Measurements from ENCODE around the gene SELENOS.

Gene SELENOS

GRCh38 chr15:101276501-101277037 is 716 bp downstream of the SELENOS start:
- no peak for DNase-seq

GRCh38 chr15:101275018-101275417 is 2.3 kb downstream of the SELENOS start:
- no peak for DNase-seq

GRCh38 chr15:101273534-101273933 is 3.8 kb downstream of the SELENOS start:
- DNase-seq, result no peak

GRCh38 chr15:101272584-101272983 is 4.7 kb downstream of the SELENOS start:
- DNase-seq, result no peak

GRCh38 chr15:101269479-101270223 is 7.6 kb downstream of the SELENOS start:
- no peak for DNase-seq

- no peak for DNase-seq
These were observed 9.8 kb downstream of the SELENOS start for GRCh38 chr15:101267320-101268104.

- no peak for DNase-seq
These were observed 10.5 kb downstream of the SELENOS start for GRCh38 chr15:101266787-101267186.

GRCh38 chr15:101266034-101266433 is 11.3 kb downstream of the SELENOS start:
- DNase-seq, result no peak

- DNase-seq, result no peak
These were observed 12.2 kb downstream of the SELENOS start for GRCh38 chr15:101264911-101265641.

GRCh38 chr15:101264011-101264410 is 13.3 kb downstream of the SELENOS start:
- DNase-seq, result no peak

GRCh38 chr15:101262551-101262950 is 14.7 kb downstream of the SELENOS start:
- no peak for DNase-seq

GRCh38 chr15:101258238-101259144 is 18.8 kb downstream of the SELENOS start:
- DNase-seq, result peak; percentile 32

- no peak for DNase-seq
These were observed 20.5 kb downstream of the SELENOS start for GRCh38 chr15:101256757-101257156.

- no peak for DNase-seq
These were observed 21.6 kb downstream of the SELENOS start for GRCh38 chr15:101255615-101256241.

GRCh38 chr15:101255051-101255395 is 22.3 kb downstream of the SELENOS start:
- DNase-seq, result no peak

- DNase-seq, result no peak
These were observed 22.9 kb downstream of the SELENOS start for GRCh38 chr15:101254157-101255050.

GRCh38 chr15:101252836-101253235 is 24.4 kb downstream of the SELENOS start:
- DNase-seq, result no peak

- no peak for DNase-seq
These were observed 25.2 kb downstream of the SELENOS start, which contains the start of gene CHSY1 for GRCh38 chr15:101251830-101252820. CHSY1 (minus strand) TSS chr15:101252048; CDS start chr15:101251456, 592 bp downstream.
